Ramos (cell line): ENCODE data around the gene CNTN2.

Source experiments
- in situ Hi-C: fragments of 300-500 bp; cut with MboI; formaldehyde crosslinking; loops from one replicate; pipeline ENCODE4 v1.14.3; 2022; ENCODE audit warnings: low sequenced_read_pairs; ENCODE audit not compliant: unreplicated experiment

The CNTN2 gene

GRCh38 chr1:205109269-205109668 lies 66.3 kb downstream of the CNTN2 start:
- in situ Hi-C loops = no loop called here

DNA sequence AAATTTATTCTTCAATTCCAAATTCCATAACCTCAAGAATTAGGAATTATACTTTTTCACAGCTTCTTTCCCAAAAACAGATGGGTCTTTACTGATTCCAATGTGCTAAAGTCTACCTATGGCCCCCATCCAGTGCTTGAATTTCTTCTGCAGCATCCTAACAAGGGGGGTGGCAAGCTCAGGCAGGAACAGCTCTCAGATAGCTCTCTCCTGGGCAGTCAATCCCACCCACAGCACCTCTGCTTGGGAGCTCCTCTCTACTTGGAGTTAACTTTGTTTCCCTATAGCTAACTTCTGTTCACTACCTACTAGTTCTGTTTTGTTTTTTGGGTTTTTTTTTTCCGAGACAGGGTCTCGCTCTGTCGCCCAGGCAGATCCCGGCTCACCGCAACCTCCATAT lies 66.7 kb downstream of the CNTN2 start:
- in situ Hi-C loops = no loop called here

DNA sequence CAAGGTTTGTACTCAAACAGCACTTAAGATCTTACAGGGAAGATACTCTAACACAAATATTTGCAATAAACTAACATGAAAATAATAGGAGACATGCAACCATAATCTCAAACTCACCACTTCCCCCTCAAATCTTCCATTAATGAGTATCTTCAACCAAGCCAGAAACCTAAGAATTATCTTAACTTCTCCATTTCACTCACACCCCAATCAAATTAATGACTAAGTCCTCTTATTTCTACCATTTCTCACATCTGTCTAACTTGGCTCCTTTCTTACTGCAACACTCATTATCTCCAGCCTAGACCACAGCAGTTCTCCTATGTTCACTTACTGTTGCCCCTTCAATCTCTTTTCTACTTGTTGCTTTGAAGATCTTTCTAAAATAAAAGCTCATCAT lies 68.3 kb downstream of the CNTN2 start:
- in situ Hi-C loops = no loop called here

GRCh38 chr1:205118752-205119151 lies 75.7 kb downstream of the CNTN2 start:
- in situ Hi-C loops = no loop called here

- in situ Hi-C loops = no loop called here
These were observed 78.9 kb downstream of the CNTN2 start, which contains the start of gene RBBP5 for GRCh38 chr1:205121660-205122488. Gene RBBP5, minus strand, starts transcription at chr1:205121978. Its CDS starts 105 bp downstream, at chr1:205121873.

DNA sequence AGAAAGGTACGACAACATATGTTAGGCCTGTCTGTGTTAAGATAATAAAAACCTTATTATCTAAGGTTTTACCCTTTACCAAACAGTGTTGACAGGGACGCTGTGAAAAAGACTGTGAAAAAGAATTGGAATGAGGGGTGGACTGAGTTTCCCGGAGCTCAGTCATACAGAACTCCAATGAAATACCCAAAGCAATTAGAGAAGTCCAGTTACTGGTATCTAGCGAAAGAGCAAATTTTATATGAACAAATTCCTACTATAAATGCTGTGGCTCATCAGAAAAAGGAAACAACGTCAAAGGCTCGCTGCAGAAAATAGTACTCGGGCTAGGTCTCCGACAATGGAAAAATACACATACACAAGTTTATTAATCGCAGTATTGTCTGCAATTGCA lies 79.5 kb downstream of the CNTN2 start:
- in situ Hi-C loops = no loop called here

GRCh38 chr1:205124726-205125125 lies 81.7 kb downstream of the CNTN2 start:
- in situ Hi-C loops = no loop called here

- in situ Hi-C loops = no loop called here
These were observed 84.6 kb downstream of the CNTN2 start for GRCh38 chr1:205127646-205128045.
